ENCODE measurements around the gene MRPL12. TPM values are rescaled to one million over a fixed set of nuclear protein-coding genes. Genes with fewer than 3 reads are reported as not detected.
A peak's percentile ranks its signal among the peaks of the same experiment; 100 is the strongest.

The MRPL12 gene
- total and polyA plus RNA-seq, 3 experiments from 2014 or later, result 53.6 to 255 (median 246) TPM

DNA sequence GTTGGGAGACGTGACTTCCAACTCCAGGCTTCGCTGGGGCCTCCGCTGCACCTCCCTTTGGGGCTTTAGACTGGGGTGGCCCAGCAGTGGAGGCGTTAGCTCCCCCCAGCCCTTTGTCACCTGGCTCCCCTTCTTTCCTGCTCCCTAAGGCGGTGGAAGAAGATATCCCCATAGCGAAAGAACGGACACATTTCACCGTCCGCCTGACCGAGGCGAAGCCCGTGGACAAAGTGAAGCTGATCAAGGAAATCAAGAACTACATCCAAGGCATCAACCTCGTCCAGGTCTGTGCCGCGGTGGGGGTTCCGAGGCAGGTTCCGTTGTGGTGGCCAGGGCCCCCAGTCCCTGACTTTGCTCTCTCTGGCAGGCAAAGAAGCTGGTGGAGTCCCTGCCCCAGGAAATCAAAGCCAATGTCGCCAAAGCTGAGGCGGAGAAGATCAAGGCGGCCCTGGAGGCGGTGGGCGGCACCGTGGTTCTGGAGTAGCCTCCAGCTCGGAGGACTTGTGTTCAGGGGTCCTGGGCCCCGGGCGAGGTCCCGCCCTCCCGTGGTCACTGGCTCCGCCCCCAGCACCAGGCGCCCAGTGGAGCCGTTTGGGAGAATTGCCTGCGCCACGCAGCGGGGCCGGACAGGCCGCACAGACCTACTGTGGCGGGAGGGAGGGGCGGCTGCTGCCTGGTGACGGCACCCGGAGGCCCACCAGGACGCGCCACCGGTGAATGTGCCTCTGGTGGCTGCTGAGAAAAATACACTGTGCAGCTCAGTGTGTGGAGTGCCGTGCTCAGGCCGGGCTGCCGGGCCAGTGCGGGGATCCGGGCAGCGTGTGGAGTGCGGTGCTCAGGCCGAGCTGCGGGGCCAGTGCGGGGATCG lies 3.8 kb downstream of the MRPL12 start:
- Histone ChIP-seq H3K4me1 (ENCODE audit: insufficient read depth, low read length) (peaks cover 35% of the 10 kb centered on the region), H3K27ac (ENCODE audit: low read depth, low read length) (no peak overlapping the region), H3K36me3 (ENCODE audit: insufficient read depth, low read length) (peaks cover 11% of the 10 kb centered on the region), H3K27me3 (ENCODE audit: insufficient read depth, low read length, poor library complexity, severe bottlenecking) (no peaks in the 10 kb centered on the region), H3K9me3 (ENCODE audit: low read length) (no peaks in the 10 kb centered on the region), H3K4me3 (ENCODE audit: low read length) (no peak overlapping the region)
- H3K27ac Mint-ChIP-seq, result peak overlapping the region in 2 of 8 donors; percentile 19 to 69
- peaks cover 22 to 40% (median 30%) of the 10 kb centered on the region in 3 donors for H3K4me1 Mint-ChIP-seq
- peak in 1 of 5 donors; percentile 44 for DNase-seq
- H3K36me3 Mint-ChIP-seq, result peaks cover 0 to 35% (median 4%) of the 10 kb centered on the region in 3 donors
- H3K27me3 Mint-ChIP-seq, result no peaks in the 10 kb centered on the region
- CTCF ChIA-PET, result no interaction called here
- POLR2A ChIA-PET, result interaction anchor here (0.6 to 1.3 kb wide), 2 partner anchors 23 to 68 kb away, joined by 3 read pairs; partner anchors contain the start of genes ARL16 and HGS
- no peaks in the 10 kb centered on the region for H3K9me3 Mint-ChIP-seq
- peak overlapping the region in 2 of 7 donors; percentile 13 to 54 for H3K4me3 Mint-ChIP-seq

DNA sequence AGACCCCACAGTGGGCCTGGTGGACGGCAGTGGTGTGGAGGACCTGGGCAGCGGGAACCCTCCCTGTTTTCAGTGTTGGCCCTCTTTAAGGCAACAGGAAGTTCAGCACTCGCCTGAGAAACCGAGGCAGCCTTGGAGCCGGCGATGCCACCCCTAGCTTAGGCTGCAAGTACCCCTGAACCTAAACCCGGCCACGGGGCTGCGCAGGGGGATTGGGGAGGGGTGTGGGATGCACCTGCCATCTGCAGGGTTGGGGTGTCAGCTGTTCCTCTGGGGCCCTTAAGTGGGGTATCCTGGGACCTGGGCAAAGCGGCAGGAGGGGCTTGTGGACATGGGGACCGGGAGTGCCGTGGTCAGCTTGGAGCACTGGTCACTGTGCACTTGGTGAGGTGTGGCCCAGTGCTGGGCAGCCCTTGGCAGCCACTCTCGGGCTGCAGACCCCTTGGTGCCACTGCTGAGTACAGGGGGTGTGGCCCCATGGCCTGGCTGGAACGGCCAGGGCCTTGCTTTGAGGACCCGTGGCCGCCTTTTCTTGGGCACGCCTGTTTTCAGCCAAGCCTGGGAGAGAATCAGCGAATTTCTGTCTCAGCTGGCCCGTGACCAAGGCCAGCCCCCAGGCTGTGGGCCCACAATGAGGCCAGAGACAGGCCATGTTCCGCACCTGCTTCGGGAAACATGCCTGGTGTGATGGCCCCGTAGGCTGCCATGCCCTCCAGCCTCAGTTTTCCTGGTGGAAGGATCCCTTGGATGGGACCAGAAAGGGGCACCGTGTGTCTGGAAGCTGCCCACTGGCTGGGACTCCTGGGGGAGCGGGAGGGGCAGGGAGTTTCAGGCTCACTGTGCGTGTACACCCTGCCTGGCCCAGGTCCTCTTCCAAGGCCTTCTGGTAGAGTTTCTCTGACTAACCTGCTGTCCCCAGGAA lies 4.8 kb downstream of the MRPL12 start:
- no peak overlapping the region for H3K4me3 Mint-ChIP-seq
- ChIA-PET CTCF (no interaction called here), POLR2A (interaction anchor here (1.3 kb wide), 1 partner anchor 24 kb away, joined by 3 read pairs; the partner anchor contains the start of genes ARL16 and HGS)
- no peak overlapping the region for H3K27ac Mint-ChIP-seq
- H3K4me1 Mint-ChIP-seq, result peaks cover 16 to 36% (median 26%) of the 10 kb centered on the region in 3 donors
- Histone ChIP-seq H3K4me3 (ENCODE audit: low read length) (no peak overlapping the region), H3K36me3 (ENCODE audit: insufficient read depth, low read length) (peaks cover 11% of the 10 kb centered on the region), H3K27ac (ENCODE audit: low read depth, low read length) (no peak overlapping the region), H3K4me1 (ENCODE audit: insufficient read depth, low read length) (peaks cover 32% of the 10 kb centered on the region), H3K9me3 (ENCODE audit: low read length) (no peaks in the 10 kb centered on the region), H3K27me3 (ENCODE audit: insufficient read depth, low read length, poor library complexity, severe bottlenecking) (no peaks in the 10 kb centered on the region)
- no peaks in the 10 kb centered on the region for H3K9me3 Mint-ChIP-seq
- no peaks in the 10 kb centered on the region for H3K27me3 Mint-ChIP-seq
- peak in 1 of 5 donors; percentile 46 for DNase-seq
- H3K36me3 Mint-ChIP-seq, result peaks cover 0 to 31% (median 4%) of the 10 kb centered on the region in 3 donors

DNA sequence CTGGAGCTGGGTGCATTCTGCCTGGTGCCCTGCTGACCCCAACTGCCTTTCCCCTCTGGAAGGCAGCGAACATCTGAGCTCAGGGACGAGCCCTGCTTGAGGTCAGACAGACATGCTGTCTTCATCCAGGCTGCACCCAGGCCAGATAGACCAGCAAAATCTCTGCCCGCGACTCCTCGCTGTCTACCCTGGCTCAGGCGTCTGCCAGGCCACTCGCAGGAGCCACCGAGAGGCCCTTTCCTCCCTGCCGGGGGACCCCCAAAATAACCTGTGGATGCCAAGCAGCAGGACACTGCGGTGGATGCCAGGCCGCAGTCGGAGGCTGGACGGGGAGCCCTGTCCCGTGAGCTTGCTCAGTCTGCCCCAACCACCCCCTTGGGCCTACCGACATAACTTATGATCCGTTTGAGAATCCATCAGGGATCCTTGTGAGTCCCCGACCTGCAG lies 5.6 kb downstream of the MRPL12 start:
- peak overlapping the region in 1 of 8 donors; percentile 47 for H3K27ac Mint-ChIP-seq
- POLR2A ChIA-PET, result no interaction called here
- H3K4me3 ChIP-seq (ENCODE audit: low read length), result no peak overlapping the region
- DNase-seq, result no peak
- no peaks in the 10 kb centered on the region for H3K9me3 ChIP-seq (ENCODE audit: low read length)
- peaks cover 36% of the 10 kb centered on the region for H3K4me1 ChIP-seq (ENCODE audit: insufficient read depth, low read length)
- H3K36me3 ChIP-seq (ENCODE audit: insufficient read depth, low read length), result peaks cover 11% of the 10 kb centered on the region
- CTCF ChIA-PET, result no interaction called here
- no peaks in the 10 kb centered on the region for H3K9me3 Mint-ChIP-seq
- H3K36me3 Mint-ChIP-seq, result peaks cover 0 to 26% (median 4%) of the 10 kb centered on the region in 3 donors
- H3K27me3 ChIP-seq (ENCODE audit: insufficient read depth, low read length, poor library complexity, severe bottlenecking), result no peaks in the 10 kb centered on the region
- H3K4me1 Mint-ChIP-seq, result peaks cover 16 to 39% (median 26%) of the 10 kb centered on the region in 3 donors
- H3K27ac ChIP-seq (ENCODE audit: low read depth, low read length), result no peak overlapping the region
- H3K27me3 Mint-ChIP-seq, result no peaks in the 10 kb centered on the region
- peak overlapping the region in 2 of 7 donors; percentile 19 to 60 for H3K4me3 Mint-ChIP-seq

DNA sequence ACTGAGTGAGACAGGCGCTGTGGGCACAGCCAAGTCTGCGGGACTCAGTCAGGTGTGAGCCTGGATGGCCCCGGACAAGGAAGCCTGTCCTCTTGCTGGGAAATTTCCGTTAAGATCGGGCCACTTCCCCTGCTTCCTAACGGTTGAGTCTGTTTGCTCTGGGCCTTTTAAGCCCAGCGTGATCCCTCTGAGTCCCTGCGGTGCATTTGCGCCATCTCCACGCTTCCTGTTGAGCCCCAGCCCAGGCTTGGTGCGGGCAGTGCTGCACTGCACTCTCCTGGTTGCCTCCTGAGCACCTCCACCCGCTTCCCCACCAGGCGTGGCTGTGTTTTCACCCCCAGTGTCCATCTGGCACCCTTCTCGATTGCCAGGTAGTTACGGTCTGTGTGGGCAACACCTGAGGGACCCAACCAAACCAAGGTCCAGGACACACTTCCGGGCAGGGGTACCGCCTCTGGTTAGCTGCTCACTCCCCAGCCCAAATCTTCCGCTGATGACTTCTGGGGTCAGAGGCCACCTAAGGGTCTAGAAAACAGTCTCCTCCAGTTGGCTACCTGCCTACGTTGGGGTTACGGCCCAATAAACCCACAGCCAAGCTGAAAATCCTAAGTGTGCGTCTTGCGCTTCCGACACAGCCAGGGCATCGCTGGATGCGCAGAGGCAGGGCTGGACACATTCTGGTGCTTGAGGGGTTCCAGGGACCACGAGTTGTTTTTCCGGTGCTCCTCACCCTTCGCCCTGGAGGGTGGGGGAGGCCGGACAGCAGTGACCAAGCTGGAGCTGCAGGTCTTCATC lies 7.5 kb downstream of the MRPL12 start:
- peak overlapping the region in 6 of 8 donors; percentile 34 to 64 (median 42) for H3K27ac Mint-ChIP-seq
- peaks cover 0 to 1% (median 0%) of the 10 kb centered on the region in 5 donors for H3K9me3 Mint-ChIP-seq
- H3K4me3 Mint-ChIP-seq, result peak overlapping the region; percentile 56 to 72 (median 58)
- Histone ChIP-seq H3K27ac (ENCODE audit: low read depth, low read length) (no peak overlapping the region), H3K4me1 (ENCODE audit: insufficient read depth, low read length) (peaks cover 27% of the 10 kb centered on the region), H3K4me3 (ENCODE audit: low read length) (peak overlapping the region; percentile 32), H3K36me3 (ENCODE audit: insufficient read depth, low read length) (peaks cover under 1% of the 10 kb centered on the region), H3K27me3 (ENCODE audit: insufficient read depth, low read length, poor library complexity, severe bottlenecking) (no peaks in the 10 kb centered on the region), H3K9me3 (ENCODE audit: low read length) (no peaks in the 10 kb centered on the region)
- H3K4me1 Mint-ChIP-seq, result peaks cover 8 to 28% (median 16%) of the 10 kb centered on the region in 3 donors
- H3K27me3 Mint-ChIP-seq, result no peaks in the 10 kb centered on the region
- no peak for DNase-seq
- peaks cover 0 to 20% (median 1%) of the 10 kb centered on the region in 3 donors for H3K36me3 Mint-ChIP-seq
- ChIA-PET POLR2A (interaction anchor here (0.6 to 1.4 kb wide), 5 partner anchors 8 to 811 kb away, joined by 3 to 8 read pairs (median 5); partner anchors contain the start of genes ARL16, HGS and MRPL12), CTCF (no interaction called here)

DNA sequence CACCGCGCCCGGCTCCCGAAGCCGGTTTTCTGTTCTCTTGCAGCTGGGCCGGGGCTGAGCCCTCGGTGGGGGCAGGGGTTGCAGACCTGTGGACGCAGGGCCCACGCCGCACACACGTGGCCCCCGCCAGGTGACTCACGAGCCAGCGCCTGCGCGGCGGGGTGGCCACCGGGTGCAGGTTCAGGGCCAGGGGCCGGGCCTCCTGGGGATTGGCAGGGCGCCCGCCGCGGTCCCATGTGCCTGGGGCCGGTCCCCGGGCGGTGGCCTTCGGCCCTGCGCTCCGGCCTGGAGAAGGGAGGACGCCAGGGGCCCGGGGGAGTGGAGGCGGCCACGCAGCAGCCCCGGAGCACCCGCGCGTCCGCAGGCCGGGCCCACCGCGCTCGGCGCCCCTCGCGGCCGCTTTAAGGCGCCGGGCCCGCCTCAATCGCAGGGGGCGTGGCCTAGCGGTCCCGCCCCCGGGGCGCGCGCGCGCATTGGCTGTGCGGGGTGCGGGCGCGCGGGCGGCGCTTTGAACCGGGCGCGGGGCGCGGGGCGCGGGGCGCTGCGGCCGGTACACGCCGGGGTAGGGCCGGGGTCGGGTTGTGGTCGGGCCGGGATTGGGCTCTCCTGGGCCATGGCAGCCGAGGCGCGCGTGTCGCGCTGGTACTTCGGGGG lies 8.8 kb downstream of the MRPL12 start, which contains the start of gene SLC25A10:
TSS of gene SLC25A10 (plus strand) at position 471 of the 654 bp plus-strand sequence. CDS start at position 614, 143 bp downstream.
- no peaks in the 10 kb centered on the region for H3K9me3 ChIP-seq (ENCODE audit: low read length)
- peak within 1 kb of the TSS; percentile 32 for H3K4me3 ChIP-seq (ENCODE audit: low read length)
- H3K27me3 ChIP-seq (ENCODE audit: insufficient read depth, low read length, poor library complexity, severe bottlenecking), result no peaks in the 10 kb centered on the region
- peak; percentile 66 to 86 (median 76) for DNase-seq
- ChIA-PET POLR2A (interaction anchor here (0.7 to 1.5 kb wide), 3 partner anchors 9 to 28 kb away, joined by 5 to 8 read pairs (median 5); partner anchors contain the start of genes ARL16, HGS and MRPL12), CTCF (no interaction called here)
- no peaks in the 10 kb centered on the region for H3K27me3 Mint-ChIP-seq
- H3K4me1 ChIP-seq (ENCODE audit: insufficient read depth, low read length), result peaks cover 27% of the 10 kb centered on the region
- no peaks in the 10 kb centered on the region for H3K36me3 ChIP-seq (ENCODE audit: insufficient read depth, low read length)
- peak within 1 kb of the TSS; percentile 77 to 92 (median 82) for H3K4me3 Mint-ChIP-seq
- peaks cover 8 to 25% (median 16%) of the 10 kb centered on the region in 3 donors for H3K4me1 Mint-ChIP-seq
- peak within 1 kb of the TSS; percentile 38 for H3K27ac ChIP-seq (ENCODE audit: low read depth, low read length)
- H3K9me3 Mint-ChIP-seq, result peaks cover 0 to 1% (median 0%) of the 10 kb centered on the region in 5 donors
- peak within 1 kb of the TSS in 5 of 8 donors; percentile 42 to 85 (median 54) for H3K27ac Mint-ChIP-seq
- peaks cover 0 to 7% (median 0%) of the 10 kb centered on the region in 3 donors for H3K36me3 Mint-ChIP-seq

DNA sequence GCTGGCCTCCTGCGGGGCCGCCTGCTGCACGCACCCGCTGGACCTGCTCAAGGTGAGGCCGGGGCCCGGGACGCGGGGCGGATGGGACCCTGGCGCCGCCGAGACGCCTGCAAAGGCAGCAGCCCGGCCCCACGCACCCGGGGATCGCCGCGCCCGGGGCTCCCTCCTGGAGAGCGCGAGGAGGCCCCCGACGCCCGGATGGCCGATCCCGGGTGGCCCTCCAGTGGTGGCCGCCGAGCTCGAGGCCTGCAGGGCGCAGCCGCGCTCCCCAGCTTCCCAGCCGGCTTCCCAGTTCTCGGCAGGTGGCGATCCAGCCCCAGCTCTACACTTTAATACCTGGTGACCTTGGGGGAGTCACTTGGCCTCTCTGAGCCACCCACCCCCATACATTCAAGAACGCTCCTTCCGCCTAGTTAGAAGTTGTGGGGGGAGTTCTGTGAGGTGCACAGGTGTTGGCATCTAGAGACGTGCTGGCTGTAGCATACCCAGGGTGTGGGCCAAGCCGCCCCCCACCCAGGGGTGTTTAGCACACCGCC lies 9.4 kb downstream of the MRPL12 start:
- Mint-ChIP-seq H3K27ac (peak overlapping the region in 4 of 8 donors; percentile 42 to 85 (median 52)), H3K4me3 (peak overlapping the region; percentile 77 to 92 (median 82)), H3K4me1 (peaks cover 8 to 25% (median 16%) of the 10 kb centered on the region in 3 donors), H3K27me3 (no peaks in the 10 kb centered on the region), H3K36me3 (peaks cover 0 to 4% (median 0%) of the 10 kb centered on the region in 3 donors), H3K9me3 (peaks cover 0 to 1% (median 0%) of the 10 kb centered on the region in 5 donors)
- Histone ChIP-seq H3K4me3 (ENCODE audit: low read length) (no peak overlapping the region), H3K27ac (ENCODE audit: low read depth, low read length) (peak overlapping the region; percentile 27), H3K27me3 (ENCODE audit: insufficient read depth, low read length, poor library complexity, severe bottlenecking) (no peaks in the 10 kb centered on the region), H3K9me3 (ENCODE audit: low read length) (no peaks in the 10 kb centered on the region), H3K36me3 (ENCODE audit: insufficient read depth, low read length) (no peaks in the 10 kb centered on the region), H3K4me1 (ENCODE audit: insufficient read depth, low read length) (peaks cover 27% of the 10 kb centered on the region)
- POLR2A ChIA-PET, result interaction anchor here (0.9 to 1.5 kb wide), 2 partner anchors 10 to 29 kb away, joined by 5 to 6 read pairs; partner anchors contain the start of genes ARL16, HGS and MRPL12
- CTCF ChIA-PET, result no interaction called here
- no peak for DNase-seq
